Measurements from ENCODE around the gene SNAPIN.

SNAPIN gene

DNA sequence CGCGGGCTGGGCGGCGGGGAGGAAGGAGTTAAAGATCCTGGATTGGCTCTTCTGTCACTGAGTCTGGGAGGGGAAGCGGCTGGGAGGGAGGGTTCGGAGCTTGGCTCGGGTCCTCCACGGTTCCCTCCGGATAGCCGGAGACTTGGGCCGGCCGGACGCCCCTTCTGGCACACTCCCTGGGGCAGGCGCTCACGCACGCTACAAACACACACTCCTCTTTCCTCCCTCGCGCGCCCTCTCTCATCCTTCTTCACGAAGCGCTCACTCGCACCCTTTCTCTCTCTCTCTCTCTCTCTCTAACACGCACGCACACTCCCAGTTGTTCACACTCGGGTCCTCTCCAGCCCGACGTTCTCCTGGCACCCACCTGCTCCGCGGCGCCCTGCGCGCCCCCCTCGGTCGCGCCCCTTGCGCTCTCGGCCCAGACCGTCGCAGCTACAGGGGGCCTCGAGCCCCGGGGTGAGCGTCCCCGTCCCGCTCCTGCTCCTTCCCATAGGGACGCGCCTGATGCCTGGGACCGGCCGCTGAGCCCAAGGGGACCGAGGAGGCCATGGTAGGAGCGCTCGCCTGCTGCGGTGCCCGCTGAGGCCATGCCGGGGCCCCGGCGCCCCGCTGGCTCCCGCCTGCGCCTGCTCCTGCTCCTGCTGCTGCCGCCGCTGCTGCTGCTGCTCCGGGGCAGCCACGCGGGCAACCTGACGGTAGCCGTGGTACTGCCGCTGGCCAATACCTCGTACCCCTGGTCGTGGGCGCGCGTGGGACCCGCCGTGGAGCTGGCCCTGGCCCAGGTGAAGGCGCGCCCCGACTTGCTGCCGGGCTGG, 20.2 kb downstream of the SNAPIN start, which contains the start of gene NPR1:
TSS of gene NPR1 (plus strand) at position 170 of the 818 bp plus-strand sequence. CDS start at position 591, 421 bp downstream.
- DNase-seq (ENCODE audit: low spot score): no peak

DNA sequence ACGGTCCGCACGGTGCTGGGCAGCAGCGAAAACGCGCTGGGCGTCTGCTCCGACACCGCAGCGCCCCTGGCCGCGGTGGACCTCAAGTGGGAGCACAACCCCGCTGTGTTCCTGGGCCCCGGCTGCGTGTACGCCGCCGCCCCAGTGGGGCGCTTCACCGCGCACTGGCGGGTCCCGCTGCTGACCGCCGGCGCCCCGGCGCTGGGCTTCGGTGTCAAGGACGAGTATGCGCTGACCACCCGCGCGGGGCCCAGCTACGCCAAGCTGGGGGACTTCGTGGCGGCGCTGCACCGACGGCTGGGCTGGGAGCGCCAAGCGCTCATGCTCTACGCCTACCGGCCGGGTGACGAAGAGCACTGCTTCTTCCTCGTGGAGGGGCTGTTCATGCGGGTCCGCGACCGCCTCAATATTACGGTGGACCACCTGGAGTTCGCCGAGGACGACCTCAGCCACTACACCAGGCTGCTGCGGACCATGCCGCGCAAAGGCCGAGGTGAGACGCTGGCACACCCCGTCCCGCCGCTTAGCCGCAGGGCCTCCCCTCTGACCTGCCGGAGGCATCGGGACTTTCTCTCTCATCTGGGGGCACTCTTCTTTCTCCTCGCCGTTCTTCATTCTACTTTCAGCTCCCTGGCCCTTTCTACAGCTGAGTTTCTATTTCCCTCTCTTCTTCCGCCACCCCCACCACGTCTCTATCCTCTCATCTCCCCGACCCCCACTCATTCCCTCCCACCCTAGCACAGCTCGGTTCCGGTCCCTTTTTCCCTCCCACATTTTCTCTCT, 21.0 kb downstream of the SNAPIN start:
- no peak for DNase-seq (ENCODE audit: low spot score)

GRCh38 chr1:153680120-153680403, 21.6 kb downstream of the SNAPIN start:
- no peak for DNase-seq (ENCODE audit: low spot score)

DNA sequence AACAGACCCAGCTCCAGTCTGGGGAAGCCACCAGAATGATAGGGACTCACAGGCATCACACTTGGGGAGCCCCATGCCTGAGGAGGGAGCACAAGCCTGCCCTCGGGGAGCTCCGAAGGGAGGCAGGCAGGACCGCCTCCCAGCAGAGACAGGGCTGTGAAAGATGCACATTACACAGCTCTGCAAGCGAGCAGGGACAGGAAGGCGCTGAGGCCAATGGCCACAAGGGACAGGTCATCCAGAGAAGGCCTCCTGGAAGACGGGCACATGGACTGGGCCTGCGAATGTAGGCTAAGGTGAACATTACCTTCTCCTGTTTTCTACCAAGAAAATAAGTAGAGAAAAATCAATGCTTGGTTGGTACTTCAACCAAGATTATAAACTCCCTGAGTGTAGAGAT, 24.2 kb downstream of the SNAPIN start:
- DNase-seq (ENCODE audit: low spot score): no peak

GRCh38 chr1:153683854-153684253, 25.4 kb downstream of the SNAPIN start:
- DNase-seq (ENCODE audit: low spot score): no peak

- no peak for DNase-seq (ENCODE audit: low spot score)
These were observed 26.4 kb downstream of the SNAPIN start for GRCh38 chr1:153684892-153685291.

- DNase-seq (ENCODE audit: low spot score): no peak
These were observed 27.2 kb downstream of the SNAPIN start for GRCh38 chr1:153685544-153686340.

DNA sequence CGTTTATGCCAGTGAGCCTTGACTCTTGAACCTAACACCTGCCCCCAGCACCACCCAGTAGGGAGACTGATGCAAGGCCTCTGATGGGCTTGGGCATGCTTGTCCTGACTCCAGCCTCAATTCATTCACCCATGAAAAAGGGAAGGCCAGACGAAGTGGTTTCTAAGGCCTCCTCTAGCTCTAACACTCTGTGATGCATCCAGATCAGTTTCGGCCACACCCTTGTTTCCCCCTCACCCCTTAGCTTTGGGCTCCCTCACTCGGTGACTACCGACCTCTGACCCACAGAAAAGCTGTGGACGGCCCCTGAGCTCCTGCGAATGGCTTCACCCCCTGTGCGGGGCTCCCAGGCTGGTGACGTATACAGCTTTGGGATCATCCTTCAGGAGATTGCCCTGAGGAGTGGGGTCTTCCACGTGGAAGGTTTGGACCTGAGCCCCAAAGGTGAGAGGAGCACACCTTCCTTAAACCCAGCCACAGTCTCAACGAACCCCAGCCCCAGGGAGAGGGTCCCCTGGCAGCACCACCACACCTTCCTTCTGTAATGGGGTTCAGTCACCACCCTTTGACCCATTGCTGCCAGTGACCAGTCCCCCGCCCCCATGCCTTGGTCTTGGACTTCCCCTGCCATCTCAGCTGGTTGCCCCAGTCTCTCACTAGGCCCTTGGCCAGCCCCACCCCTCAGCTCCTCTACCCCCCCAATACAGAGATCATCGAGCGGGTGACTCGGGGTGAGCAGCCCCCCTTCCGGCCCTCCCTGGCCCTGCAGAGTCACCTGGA, 29.0 kb downstream of the SNAPIN start:
- DNase-seq (ENCODE audit: low spot score): no peak

GRCh38 chr1:153688276-153688675, 29.8 kb downstream of the SNAPIN start:
- no peak for DNase-seq (ENCODE audit: low spot score)

- DNase-seq (ENCODE audit: low spot score): no peak
These were observed 30.3 kb downstream of the SNAPIN start for GRCh38 chr1:153688736-153689328.

GRCh38 chr1:153693466-153693865, 35.0 kb downstream of the SNAPIN start:
- DNase-seq (ENCODE audit: low spot score): no peak

- no peak for DNase-seq (ENCODE audit: low spot score)
These were observed 38.2 kb downstream of the SNAPIN start for GRCh38 chr1:153696741-153697140.

- DNase-seq (ENCODE audit: low spot score): no peak
These were observed 38.9 kb downstream of the SNAPIN start for GRCh38 chr1:153697191-153698019.

DNA sequence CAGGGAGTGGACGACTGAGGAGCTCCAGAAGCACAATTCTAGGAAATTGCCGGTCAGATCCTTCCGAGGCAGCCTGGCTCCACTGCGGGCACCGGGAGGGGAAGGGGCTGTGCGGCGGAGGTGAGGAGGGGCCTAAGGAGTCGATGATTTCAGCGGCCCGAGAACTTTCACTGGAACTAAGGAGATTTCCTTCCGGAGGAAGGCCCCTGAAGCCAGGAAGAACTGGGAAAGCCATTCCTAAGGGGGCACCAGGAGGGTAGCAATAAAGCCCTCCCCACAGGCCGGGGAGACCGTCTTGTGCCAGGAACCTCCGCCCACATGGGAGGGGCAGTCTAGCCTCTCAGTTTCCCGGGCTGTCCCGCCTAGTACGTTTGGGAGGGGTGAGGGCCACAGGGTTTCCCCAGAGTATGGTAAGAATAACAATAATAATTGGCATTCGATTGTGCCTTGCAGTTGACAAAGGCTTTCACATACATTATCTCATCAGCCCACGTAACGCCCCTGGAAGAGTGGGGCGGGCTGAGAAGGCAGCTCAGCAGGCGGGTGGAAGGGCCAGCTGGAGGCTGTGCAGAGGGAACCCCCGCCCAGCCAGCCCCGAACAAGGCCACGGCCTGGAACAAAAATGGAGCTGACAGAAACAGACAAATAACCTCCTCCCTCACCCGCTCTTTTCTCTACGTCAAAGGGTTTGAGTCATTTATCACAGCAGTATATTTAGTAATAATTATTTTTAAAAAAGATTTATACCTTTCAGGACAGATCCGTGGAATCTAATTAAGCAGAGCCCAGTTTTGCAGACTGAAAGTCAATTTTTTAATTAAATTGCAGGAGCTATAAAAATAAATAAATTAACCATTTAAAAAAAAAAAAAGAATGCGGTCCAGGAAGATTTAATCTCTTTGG, 39.8 kb downstream of the SNAPIN start:
- no peak for DNase-seq (ENCODE audit: low spot score)

- no peak for DNase-seq (ENCODE audit: low spot score)
These were observed 40.6 kb downstream of the SNAPIN start for GRCh38 chr1:153698923-153699714.

DNA sequence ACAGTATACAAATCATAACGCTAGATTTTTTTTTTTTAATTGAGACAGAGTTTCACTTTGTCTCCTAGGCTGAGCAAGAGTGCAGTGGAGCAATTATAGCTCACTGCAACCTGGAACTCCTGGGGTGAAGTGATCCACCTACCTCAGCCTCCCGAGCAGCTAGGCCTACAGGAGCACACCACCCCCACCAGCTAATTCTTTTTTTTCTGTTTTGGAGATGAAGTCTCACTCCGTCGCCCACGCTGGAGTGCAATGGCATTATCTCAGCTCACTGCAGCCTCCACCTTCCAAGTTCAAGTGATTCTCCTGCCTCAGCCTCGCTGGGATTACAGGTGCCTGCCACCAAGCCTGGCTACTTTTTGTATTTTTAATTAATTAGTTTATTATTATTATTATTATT, 41.3 kb downstream of the SNAPIN start:
- DNase-seq (ENCODE audit: low spot score): no peak

- DNase-seq (ENCODE audit: low spot score): no peak
These were observed 47.0 kb downstream of the SNAPIN start for GRCh38 chr1:153705484-153705883.

GRCh38 chr1:153711026-153711425, 52.5 kb downstream of the SNAPIN start:
- no peak for DNase-seq (ENCODE audit: low spot score)

Measured in cerebellar cortex (tissue), 1 donor.